ENCODE data around the gene DCLK2.

- TF ChIP-seq ZBTB7A (IDR thresholded peaks at IDR 0.05; ENCODE audit: low read depth) (no peak), TCF12 (IDR thresholded peaks at IDR 0.05; ENCODE audit: low read depth) (no peak), CREB1 (IDR thresholded peaks at IDR 0.05; ENCODE audit: low read depth) (no peak), FOXM1 (IDR thresholded peaks at IDR 0.05; ENCODE audit: borderline replicate concordance, low read depth) (no peak), MAX (IDR thresholded peaks at IDR 0.05) (no peak)
These were observed 164.7 kb downstream of the DCLK2 start for GRCh38 chr4:150242820-150243458.
